CD14-positive monocyte (primary cell): Measurements from ENCODE around the gene DDX10. TPM values are rescaled to one million over a fixed set of nuclear protein-coding genes. Genes with fewer than 3 reads are reported as not detected.
A peak's percentile ranks its signal among the peaks of the same experiment; 100 is the strongest.
"Not testable (repeated sequence)": the region's sequence is repeated elsewhere in the genome, so short reads cannot be mapped to it uniquely, and the experiment has no call there.

Experiments
- DNase-seq, 3 donors: peaks; one replicate each; pipeline ENCODE4 v3.0.0-alpha.2; 2011 to 2022
- H2AFZ ChIP-seq: 2 replicates; pipeline ENCODE4 v1.6.0; 2012; ENCODE audit warnings: mild to moderate bottlenecking, low read depth, low read length, inconsistent platforms; ENCODE audit not compliant: insufficient read depth, poor library complexity, severe bottlenecking
- H3K27ac ChIP-seq, 2 donors: 1 replicate in 1 of 2; 2 replicates in 1 of 2; pipeline ENCODE4 v1.5.1; 2012 to 2013; ENCODE audit warnings: low read length in 2 of 2, control low read depth in 1 of 2, inconsistent platforms in 1 of 2, low read depth in 1 of 2, mild to moderate bottlenecking in 1 of 2
- H3K27me3 ChIP-seq, 2 donors: one replicate each; pipeline versions ENCODE4 v1.6.0 to v1.6.1; 2011 to 2013; ENCODE audit warnings: low read length in 2 of 2; ENCODE audit not compliant: control insufficient read depth in 2 of 2, insufficient read depth in 2 of 2
- H3K36me3 ChIP-seq, 2 donors: replicated peaks in 1 of 2; 1 replicate in 1 of 2; 2 replicates in 1 of 2; pipeline versions ENCODE4 v1.5.1 to v1.6.1; 2012 to 2013; ENCODE audit warnings: low read length in 2 of 2, control low read depth in 1 of 2, inconsistent platforms in 1 of 2, mild to moderate bottlenecking in 1 of 2; ENCODE audit not compliant: insufficient read depth in 2 of 2, control insufficient read depth in 1 of 2
- H3K4me1 ChIP-seq, 2 donors: 1 replicate in 1 of 2; 2 replicates in 1 of 2; pipeline versions ENCODE4 v1.5.1 to v1.6.1; 2012 to 2013; ENCODE audit warnings: low read length in 2 of 2, control low read depth in 1 of 2, inconsistent platforms in 1 of 2, mild to moderate bottlenecking in 1 of 2, moderate library complexity in 1 of 2; ENCODE audit not compliant: insufficient read depth in 2 of 2, control insufficient read depth in 1 of 2
- H3K4me2 ChIP-seq: replicated peaks from 2 replicates; pipeline ENCODE3; 2012; ENCODE audit warnings: low read length, moderate library complexity, mild to moderate bottlenecking; ENCODE audit not compliant: poor library complexity, severe bottlenecking; ENCODE audit errors: extremely low read depth
- H3K4me3 ChIP-seq, 3 experiments: fragments of 200-600 bp in 1 of 3; sonication (generic) in 1 of 3; replicated peaks in 1 of 3; 1 replicate in 2 of 3; 2 replicates in 1 of 3; pipeline ENCODE4 v1.5.1; 2011 to 2013; ENCODE audit warnings: low read length in 3 of 3, mild to moderate bottlenecking in 3 of 3, control low read depth in 2 of 3, low read depth in 2 of 3, inconsistent platforms in 1 of 3, moderate library complexity in 1 of 3
- H3K79me2 ChIP-seq: 2 replicates; pipeline ENCODE4 v1.6.0; 2012; ENCODE audit warnings: mild to moderate bottlenecking, control low read depth, inconsistent platforms, low read length, moderate library complexity; ENCODE audit not compliant: insufficient read depth
- H3K9ac ChIP-seq: 2 replicates; pipeline ENCODE4 v1.6.0; 2017; ENCODE audit warnings: low read length, mild to moderate bottlenecking; ENCODE audit not compliant: insufficient read depth, poor library complexity, severe bottlenecking
- H3K9me3 ChIP-seq, 2 donors: replicated peaks in 1 of 2; 1 replicate in 1 of 2; 2 replicates in 1 of 2; pipeline versions ENCODE4 v1.5.1 to v1.6.1; 2012 to 2013; ENCODE audit warnings: low read length in 2 of 2, control low read depth in 1 of 2; ENCODE audit not compliant: control insufficient read depth in 1 of 2, insufficient read depth in 1 of 2
- H4K20me1 ChIP-seq: 2 replicates; pipeline ENCODE4 v1.6.0; 2012; ENCODE audit warnings: mild to moderate bottlenecking, low read length, control low read depth, moderate library complexity; ENCODE audit not compliant: insufficient read depth
- H3K27ac Mint-ChIP-seq, 7 donors: one replicate each; pipeline ENCODE4 v1.8.0; 2020; ENCODE audit warnings: mild to moderate bottlenecking in 7 of 7, mixed read lengths in 7 of 7, moderate library complexity in 6 of 7, inconsistent platforms in 2 of 7
- H3K27me3 Mint-ChIP-seq, 3 donors: one replicate each; pipeline ENCODE4 v1.8.0; 2021 to 2022; ENCODE audit warnings: low read depth in 3 of 3, mild to moderate bottlenecking in 3 of 3, mixed read lengths in 3 of 3, moderate library complexity in 3 of 3, inconsistent platforms in 1 of 3
- H3K36me3 Mint-ChIP-seq, 2 donors: one replicate each; pipeline ENCODE4 v1.8.0; 2020; ENCODE audit warnings: mixed read lengths in 2 of 2, inconsistent platforms in 1 of 2, mild to moderate bottlenecking in 1 of 2
- H3K4me1 Mint-ChIP-seq: one replicate; pipeline ENCODE4 v1.8.0; 2020; ENCODE audit warnings: mild to moderate bottlenecking, mixed read lengths
- H3K4me3 Mint-ChIP-seq, 2 donors: one replicate each; pipeline ENCODE4 v1.8.0; 2020; ENCODE audit warnings: mild to moderate bottlenecking in 2 of 2, mixed read lengths in 2 of 2, moderate library complexity in 1 of 2
- H3K9me3 Mint-ChIP-seq, 7 donors: one replicate each; pipeline ENCODE4 v1.8.0; 2020 to 2022; ENCODE audit warnings: mixed read lengths in 7 of 7, mild to moderate bottlenecking in 6 of 7, moderate library complexity in 6 of 7, inconsistent platforms in 2 of 7
- CTCF ChIP-seq: fragments of 200-600 bp; IDR thresholded peaks from one replicate; pipeline ENCODE4 v1.8.0; 2022; ENCODE audit warnings: antibody characterized with exemption, mild to moderate bottlenecking
- WGBS: methylation state at CpG from one replicate; pipeline ENCODE4 v1.1.5; 2013; ENCODE audit warnings: missing lambda C conversion rate; ENCODE audit not compliant: insufficient coverage; 5-methylcytosine and 5-hydroxymethylcytosine counted together
- intact Hi-C, 2 donors: fragments of 100-400 bp; cut with micrococcal nuclease; formaldehyde crosslinking; loops; one replicate each; pipeline versions ENCODE4 v1.15.0 to v1.15.1; 2023
- polyA plus RNA-seq, 3 donors: library from polyadenylated mRNA; depleted of rRNA in 1 of 3; unstranded in 2 of 3; stranded (reverse) in 1 of 3; fragments of 300-500 nt in 2 of 3; fragments of >200 nt in 1 of 3; fragmentation: Illumina TruSeq in 2 of 3; gene quantifications; 1 replicate in 2 of 3; 2 replicates in 1 of 3; pipeline ENCODE4 v1.2.3, GENCODE V29; 2012 to 2021

DDX10 gene
- polyA plus RNA-seq, 3 donors, result 5.0 to 6.3 (median 5.3) TPM

GRCh38 chr11:108734956-108735559 is 70.2 kb downstream of the DDX10 start:
- peaks cover 13 to 15% of the 10 kb centered on the region in 2 donors for H3K4me1 ChIP-seq
- no peak overlapping the region for H3K4me2 ChIP-seq
- H3K27me3 ChIP-seq, result no peaks in the 10 kb centered on the region
- H3K4me3 Mint-ChIP-seq, result no peak overlapping the region
- no peak overlapping the region for H3K27ac ChIP-seq
- H3K36me3 ChIP-seq, result peaks cover 0 to 11% of the 10 kb centered on the region in 2 donors
- DNase-seq, result peak in 1 of 3 donors; percentile 4
- WGBS, result 92% methylated on average over 2 of the region's 3 CpGs
- peaks cover 8 to 10% of the 10 kb centered on the region in 2 donors for H3K36me3 Mint-ChIP-seq
- no peaks in the 10 kb centered on the region for H4K20me1 ChIP-seq
- no peaks in the 10 kb centered on the region for H3K79me2 ChIP-seq
- peaks cover 0 to 6% (median 0%) of the 10 kb centered on the region in 7 donors for H3K9me3 Mint-ChIP-seq
- peak; percentile 69 for TF ChIP-seq CTCF
- H3K27me3 Mint-ChIP-seq, result no peaks in the 10 kb centered on the region
- H3K4me3 ChIP-seq, result no peak overlapping the region
- no peak overlapping the region for H3K27ac Mint-ChIP-seq
- H3K9ac ChIP-seq, result no peak overlapping the region
- H2AFZ ChIP-seq, result no peak overlapping the region
- intact Hi-C loops, result no loop called here
- H3K4me1 Mint-ChIP-seq, result peaks cover 18% of the 10 kb centered on the region
- no peaks in the 10 kb centered on the region for H3K9me3 ChIP-seq

GRCh38 chr11:108740132-108740531 is 75.3 kb downstream of the DDX10 start:
- intact Hi-C loops, H3K27me3 ChIP-seq, H3K9me3 ChIP-seq, H3K4me1 Mint-ChIP-seq, H3K79me2 ChIP-seq, H2AFZ ChIP-seq, H3K4me1 ChIP-seq, H3K4me3 ChIP-seq, H3K9ac ChIP-seq, DNase-seq, H3K4me2 ChIP-seq, H3K36me3 ChIP-seq, H3K4me3 Mint-ChIP-seq, H3K36me3 Mint-ChIP-seq, H4K20me1 ChIP-seq, H3K27me3 Mint-ChIP-seq, H3K27ac ChIP-seq, H3K27ac Mint-ChIP-seq: not testable (repeated sequence)
- peaks cover 2 to 17% (median 5%) of the 10 kb centered on the region in 7 donors for H3K9me3 Mint-ChIP-seq
- WGBS, result no CpG with 5 or more reads among the region's 2 CpGs
